Colonic mucosa (tissue), 4 donors: Measurements from ENCODE around the gene GRIK5. TPM values are rescaled to one million over a fixed set of nuclear protein-coding genes. Genes with fewer than 3 reads are reported as not detected.

Experiments used
- DNase-seq: peaks from one replicate; pipeline ENCODE4 v3.0.0-alpha.2; 2020
- H3K27ac ChIP-seq: fragments of 200-600 bp; one replicate; pipeline ENCODE4 v1.8.0; 2021
- H3K27me3 ChIP-seq: fragments of 200-600 bp; one replicate; pipeline ENCODE4 v1.8.0; 2021
- H3K36me3 ChIP-seq: fragments of 200-600 bp; one replicate; pipeline ENCODE4 v1.8.0; 2021
- H3K4me1 ChIP-seq: fragments of 200-600 bp; one replicate; pipeline ENCODE4 v1.8.0; 2021; ENCODE audit warnings: mild to moderate bottlenecking
- H3K4me3 ChIP-seq: fragments of 200-600 bp; one replicate; pipeline ENCODE4 v1.8.0; 2021
- H3K9ac ChIP-seq, 2 donors: one replicate each; pipeline ENCODE4 v1.7.0; 2013; ENCODE audit warnings: control low read depth in 2 of 2, low read depth in 2 of 2, low read length in 2 of 2
- H3K9me3 ChIP-seq: fragments of 200-600 bp; one replicate; pipeline ENCODE4 v1.8.0; 2021
- intact Hi-C: fragments of 100-400 bp; cut with DNase I; formaldehyde crosslinking; loops from one replicate; pipeline ENCODE4 v1.14.1; 2022
- total RNA-seq, 2 donors: library from RNA; stranded (reverse); fragmentation: NEBNext Ultra II Directional in 1 of 2; extraction: Animal tissue kit (Norgen Biotek cat#: 25700) in 1 of 2; gene quantifications; one replicate each; pipeline ENCODE4 v1.2.1, GENCODE V29; 2021
- TF ChIP-seq, protein P1 (sequence below): fragments of 200-600 bp; IDR thresholded peaks from one replicate; pipeline ENCODE4 v1.8.0; 2022; ENCODE audit warnings: antibody characterized with exemption, mild to moderate bottlenecking
- donor health status: healthy.
- donor health status: DM: no; HTN: no; CAD: no.
- donor health status: DM: no; HTN: no; CAD: no.

GRIK5 gene
- total RNA-seq, 2 donors from 2014 or later, result 0.62 to 2.3 TPM

- H3K4me3 ChIP-seq, result no peak overlapping the region
- TF ChIP-seq, protein P1, sequence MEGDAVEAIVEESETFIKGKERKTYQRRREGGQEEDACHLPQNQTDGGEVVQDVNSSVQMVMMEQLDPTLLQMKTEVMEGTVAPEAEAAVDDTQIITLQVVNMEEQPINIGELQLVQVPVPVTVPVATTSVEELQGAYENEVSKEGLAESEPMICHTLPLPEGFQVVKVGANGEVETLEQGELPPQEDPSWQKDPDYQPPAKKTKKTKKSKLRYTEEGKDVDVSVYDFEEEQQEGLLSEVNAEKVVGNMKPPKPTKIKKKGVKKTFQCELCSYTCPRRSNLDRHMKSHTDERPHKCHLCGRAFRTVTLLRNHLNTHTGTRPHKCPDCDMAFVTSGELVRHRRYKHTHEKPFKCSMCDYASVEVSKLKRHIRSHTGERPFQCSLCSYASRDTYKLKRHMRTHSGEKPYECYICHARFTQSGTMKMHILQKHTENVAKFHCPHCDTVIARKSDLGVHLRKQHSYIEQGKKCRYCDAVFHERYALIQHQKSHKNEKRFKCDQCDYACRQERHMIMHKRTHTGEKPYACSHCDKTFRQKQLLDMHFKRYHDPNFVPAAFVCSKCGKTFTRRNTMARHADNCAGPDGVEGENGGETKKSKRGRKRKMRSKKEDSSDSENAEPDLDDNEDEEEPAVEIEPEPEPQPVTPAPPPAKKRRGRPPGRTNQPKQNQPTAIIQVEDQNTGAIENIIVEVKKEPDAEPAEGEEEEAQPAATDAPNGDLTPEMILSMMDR, result no peak
These were observed 88.3 kb downstream of the GRIK5 start for GRCh38 chr19:41981724-41982123.

DNA sequence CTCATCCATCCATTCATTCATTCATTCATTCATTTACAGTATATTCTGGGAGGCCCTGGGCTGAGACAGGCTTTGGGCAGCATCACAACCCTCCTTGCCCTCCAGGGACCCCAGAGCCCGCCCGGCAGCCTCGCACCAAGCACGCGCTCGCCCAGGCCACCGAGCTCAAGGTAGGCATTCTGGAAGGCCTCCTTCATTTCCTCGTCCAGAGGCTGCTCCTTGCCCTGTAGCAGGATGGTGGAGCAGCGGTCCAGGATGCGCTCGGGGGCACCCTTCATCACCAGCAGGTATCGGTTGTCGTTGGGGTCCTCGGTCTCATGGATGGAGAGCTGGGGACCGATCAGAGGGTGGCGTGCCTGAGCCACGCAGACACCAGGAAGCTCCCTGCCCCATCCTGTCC, 91.5 kb downstream of the GRIK5 start:
- DNase-seq, result no peak
- TF ChIP-seq, protein P1, result no peak

More at GRCh38 chr19:41981724-41982123, 88.3 kb downstream of the GRIK5 start:
- no peaks in the 10 kb centered on the region for H3K4me1 ChIP-seq
- H3K36me3 ChIP-seq, result no peaks in the 10 kb centered on the region
- DNase-seq, result no peak
- H3K27ac ChIP-seq, result no peak overlapping the region
- H3K27me3 ChIP-seq, result no peaks in the 10 kb centered on the region
- intact Hi-C loops, result no loop called here
- H3K9ac ChIP-seq, result no peak overlapping the region
- no peaks in the 10 kb centered on the region for H3K9me3 ChIP-seq

DNA sequence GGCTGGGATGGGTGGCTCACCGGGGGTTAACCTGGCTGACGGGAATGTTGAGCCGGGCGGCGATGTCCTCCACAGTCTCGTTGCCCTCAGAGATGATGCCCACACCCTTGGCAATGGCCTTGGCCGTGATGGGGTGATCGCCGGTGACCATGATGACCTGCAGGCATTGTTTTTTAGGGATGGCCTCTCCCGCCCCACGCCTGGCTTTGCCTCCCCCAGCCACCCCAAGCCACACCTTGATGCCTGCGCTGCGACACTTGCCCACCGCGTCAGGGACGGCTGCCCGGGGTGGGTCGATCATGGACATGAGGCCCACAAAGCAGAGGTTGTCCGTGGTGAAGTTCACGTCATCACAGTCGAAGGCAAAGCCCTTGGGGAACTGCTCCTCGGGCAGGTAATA, 92.1 kb downstream of the GRIK5 start:
- no peak overlapping the region for H3K27ac ChIP-seq
- DNase-seq, result no peak
- TF ChIP-seq, protein P1, result no peak
- no peaks in the 10 kb centered on the region for H3K36me3 ChIP-seq
- no peaks in the 10 kb centered on the region for H3K4me1 ChIP-seq
- H3K4me3 ChIP-seq, result no peak overlapping the region
- intact Hi-C loops, result no loop called here
- H3K9ac ChIP-seq, result no peak overlapping the region
- no peaks in the 10 kb centered on the region for H3K27me3 ChIP-seq
- no peaks in the 10 kb centered on the region for H3K9me3 ChIP-seq

More for the DNA sequence above, 91.5 kb downstream of the GRIK5 start:
- Histone ChIP-seq H3K4me3 (no peak overlapping the region), H3K36me3 (no peaks in the 10 kb centered on the region), H3K9ac (no peak overlapping the region), H3K9me3 (no peaks in the 10 kb centered on the region), H3K4me1 (no peaks in the 10 kb centered on the region), H3K27ac (no peak overlapping the region), H3K27me3 (no peaks in the 10 kb centered on the region)
- intact Hi-C loops, result no loop called here

DNA sequence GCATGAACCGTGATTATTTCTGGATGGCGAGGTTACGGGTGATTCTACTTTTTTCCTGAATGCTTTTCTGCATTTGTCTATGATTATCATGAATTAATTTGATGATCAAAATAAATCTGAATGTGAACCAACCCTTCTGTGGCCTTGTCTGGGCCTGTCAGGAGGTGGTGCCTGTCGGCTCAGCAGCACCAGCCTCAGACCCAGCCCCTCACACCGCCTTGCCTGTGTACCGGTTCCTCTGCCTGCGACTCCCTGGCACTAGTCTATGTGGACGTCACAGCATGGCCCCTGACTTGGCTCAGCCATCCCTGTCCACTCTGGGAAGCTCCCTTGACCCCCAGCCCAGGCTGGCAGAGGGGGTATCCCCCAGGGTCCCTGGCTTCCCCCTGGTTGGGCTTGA, 95.4 kb downstream of the GRIK5 start:
- Histone ChIP-seq H3K4me1 (no peaks in the 10 kb centered on the region), H3K27ac (no peak overlapping the region), H3K4me3 (no peak overlapping the region), H3K36me3 (no peaks in the 10 kb centered on the region), H3K9ac (no peak overlapping the region), H3K27me3 (no peaks in the 10 kb centered on the region), H3K9me3 (no peaks in the 10 kb centered on the region)
- no peak for DNase-seq
- intact Hi-C loops, result no loop called here
- TF ChIP-seq, protein P1, result no peak

DNA sequence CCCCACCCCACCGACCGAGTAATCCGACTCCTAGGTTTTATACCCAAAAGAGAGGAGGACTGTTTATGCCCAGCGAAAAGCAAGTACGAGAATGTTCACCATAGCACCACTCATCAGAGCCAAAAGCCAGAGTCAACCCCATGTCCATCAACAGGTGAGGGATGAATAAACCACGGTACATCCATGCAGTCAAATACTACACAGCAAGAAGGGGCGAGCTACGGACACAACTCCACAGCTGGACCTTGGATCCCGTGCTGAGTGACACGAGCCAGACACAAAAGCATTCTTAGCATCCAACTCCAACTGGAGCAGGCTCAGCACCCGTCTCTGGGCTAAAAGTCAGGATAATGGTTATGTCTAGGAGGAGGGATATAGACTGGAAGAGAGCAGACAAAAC, 98.6 kb downstream of the GRIK5 start:
- TF ChIP-seq, protein P1, result no peak
- no peak for DNase-seq
- Histone ChIP-seq H3K27me3 (no peaks in the 10 kb centered on the region), H3K4me3 (no peak overlapping the region), H3K36me3 (no peaks in the 10 kb centered on the region), H3K9ac (no peak overlapping the region), H3K27ac (no peak overlapping the region), H3K4me1 (no peaks in the 10 kb centered on the region), H3K9me3 (no peaks in the 10 kb centered on the region)
- intact Hi-C loops, result no loop called here
